HS-27A (cell line): ENCODE data around the gene PIN4.
A peak's percentile ranks its signal among the peaks of the same experiment; 100 is the strongest.
"Not testable (repeated sequence)": the region's sequence is repeated elsewhere in the genome, so short reads cannot be mapped to it uniquely, and the experiment has no call there.

Experiments used
- DNase-seq: peaks from one replicate; pipeline ENCODE4 v3.0.0-alpha.2; 2012; ENCODE audit warnings: low read depth, missing footprints

PIN4 gene

GRCh38 chrX:72181178-72182125 is at the start of gene PIN4:
TSS of gene PIN4 (plus strand) at chrX:72181757. CDS start at chrX:72181786, 29 bp downstream.
- DNase-seq = peak; percentile 88

DNA sequence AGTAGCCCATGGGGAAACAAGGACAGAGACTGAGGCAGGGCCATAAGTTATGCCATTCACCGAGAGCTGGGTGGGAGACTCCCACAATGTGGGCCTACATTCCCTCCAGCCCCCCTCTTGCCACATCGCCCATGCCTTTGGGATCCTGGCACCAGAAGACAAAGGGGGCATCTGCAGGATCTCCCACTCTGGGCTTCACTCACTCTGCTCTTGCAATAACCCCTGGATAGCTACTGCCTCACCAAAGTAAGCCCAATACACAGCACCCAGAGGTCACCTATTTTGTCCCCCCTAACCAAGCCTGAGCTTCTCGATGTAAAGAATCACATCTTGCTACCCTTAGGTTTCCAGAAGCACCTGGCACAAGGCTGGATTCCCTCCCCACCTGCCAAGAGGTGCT is 49.1 kb upstream of the PIN4 start:
- no peak for DNase-seq

DNA sequence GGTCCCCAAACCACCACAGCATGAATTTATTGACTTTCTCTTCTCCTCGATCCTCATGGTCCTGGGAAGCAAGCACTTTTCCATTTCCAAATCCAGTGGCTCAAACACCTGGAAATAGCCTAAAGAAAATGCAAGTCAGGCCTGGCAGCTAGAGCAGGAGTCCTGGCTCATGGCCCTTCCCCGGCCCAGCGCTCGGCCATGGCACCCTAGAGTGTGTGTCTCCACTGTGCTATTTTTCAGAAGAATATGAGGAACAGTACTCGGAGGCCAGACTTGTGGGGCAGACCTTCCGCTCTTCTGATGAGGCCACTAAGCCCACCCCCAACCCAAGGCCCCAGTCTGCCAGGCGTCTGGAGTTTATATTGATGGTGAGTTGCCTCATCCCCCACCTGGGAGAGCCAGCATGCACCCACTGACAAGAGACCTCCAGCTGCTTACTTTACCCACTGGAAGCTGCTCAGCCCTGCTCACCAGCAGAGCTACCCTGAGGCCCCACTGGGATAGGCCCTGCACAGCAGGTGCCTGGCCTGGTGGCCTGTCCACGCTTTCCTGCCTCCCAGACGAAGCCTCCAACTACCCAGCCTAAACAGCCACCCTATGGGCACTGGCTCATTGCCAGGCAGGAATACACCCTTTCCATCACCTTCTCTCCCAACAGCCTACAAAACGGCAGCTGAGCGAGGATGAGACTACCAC is 47.6 kb upstream of the PIN4 start:
- DNase-seq = no peak

DNA sequence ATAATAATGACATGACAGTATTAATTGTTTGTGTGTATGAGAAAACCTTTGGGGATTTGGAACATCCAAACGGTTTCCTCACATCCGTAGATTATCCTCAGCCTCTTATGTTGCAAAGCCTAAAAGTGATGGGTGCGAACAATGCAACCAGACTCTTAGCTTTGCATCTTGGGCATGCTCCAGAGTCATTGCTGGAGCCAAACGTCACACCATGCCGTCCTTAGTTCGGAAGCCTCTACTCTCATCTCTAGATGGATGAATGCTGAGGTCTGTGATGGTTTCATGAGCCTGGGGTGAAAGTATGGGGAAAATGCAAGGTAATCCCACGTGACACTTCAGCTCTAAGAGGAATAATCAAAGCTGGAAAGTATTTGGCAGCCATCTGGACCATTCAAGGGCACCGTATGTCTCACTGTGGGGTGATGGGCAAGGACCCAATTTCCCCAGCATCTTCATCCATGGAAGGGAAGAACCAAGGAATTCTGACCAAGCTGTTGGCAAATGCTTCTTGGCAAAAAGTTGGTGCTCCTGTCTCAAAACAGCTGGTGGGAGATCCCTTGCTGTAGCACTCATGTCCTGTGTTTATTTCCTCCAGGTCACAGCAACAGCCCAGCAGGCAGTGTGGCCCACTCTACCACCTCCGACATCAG is 43.6 kb upstream of the PIN4 start:
- no peak for DNase-seq

- DNase-seq = no peak
Observed at GRCh38 chrX:72139538-72139937, 42.0 kb upstream of the PIN4 start.

- no peak for DNase-seq
Observed at GRCh38 chrX:72141372-72142004, 40.1 kb upstream of the PIN4 start.

DNA sequence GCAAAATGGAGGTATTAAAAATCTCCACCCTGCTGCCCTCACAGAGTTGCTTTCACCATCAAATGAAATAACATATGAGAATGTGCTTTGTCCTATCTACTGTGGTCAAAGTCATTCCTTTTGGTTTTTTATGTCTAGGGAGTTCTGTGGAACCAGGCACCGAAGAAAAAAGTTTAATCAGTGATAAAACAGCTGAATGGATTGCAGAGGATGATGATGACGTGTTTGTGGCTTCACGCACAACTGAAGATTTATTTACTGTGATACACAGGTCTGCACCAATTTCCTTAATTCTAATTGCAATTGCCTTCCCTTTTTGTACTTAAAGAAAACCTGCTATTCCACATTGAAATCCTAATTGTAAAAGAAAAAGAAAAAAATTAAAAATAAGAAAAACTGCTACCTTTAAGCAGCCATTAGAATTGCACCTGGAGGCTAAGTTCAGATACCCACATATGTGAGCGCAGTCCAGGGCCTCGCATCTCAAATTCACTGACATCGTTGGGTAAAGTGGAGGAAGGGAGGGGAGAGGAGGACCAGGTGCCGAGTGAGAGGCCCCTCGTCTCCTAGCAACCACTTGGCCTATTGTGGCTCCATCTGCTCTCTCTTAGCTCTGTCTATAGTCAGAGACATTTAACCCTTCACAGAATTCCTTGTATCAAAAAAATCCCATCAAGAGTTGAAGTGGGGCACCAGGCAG is 39.3 kb upstream of the PIN4 start:
- no peak for DNase-seq

DNA sequence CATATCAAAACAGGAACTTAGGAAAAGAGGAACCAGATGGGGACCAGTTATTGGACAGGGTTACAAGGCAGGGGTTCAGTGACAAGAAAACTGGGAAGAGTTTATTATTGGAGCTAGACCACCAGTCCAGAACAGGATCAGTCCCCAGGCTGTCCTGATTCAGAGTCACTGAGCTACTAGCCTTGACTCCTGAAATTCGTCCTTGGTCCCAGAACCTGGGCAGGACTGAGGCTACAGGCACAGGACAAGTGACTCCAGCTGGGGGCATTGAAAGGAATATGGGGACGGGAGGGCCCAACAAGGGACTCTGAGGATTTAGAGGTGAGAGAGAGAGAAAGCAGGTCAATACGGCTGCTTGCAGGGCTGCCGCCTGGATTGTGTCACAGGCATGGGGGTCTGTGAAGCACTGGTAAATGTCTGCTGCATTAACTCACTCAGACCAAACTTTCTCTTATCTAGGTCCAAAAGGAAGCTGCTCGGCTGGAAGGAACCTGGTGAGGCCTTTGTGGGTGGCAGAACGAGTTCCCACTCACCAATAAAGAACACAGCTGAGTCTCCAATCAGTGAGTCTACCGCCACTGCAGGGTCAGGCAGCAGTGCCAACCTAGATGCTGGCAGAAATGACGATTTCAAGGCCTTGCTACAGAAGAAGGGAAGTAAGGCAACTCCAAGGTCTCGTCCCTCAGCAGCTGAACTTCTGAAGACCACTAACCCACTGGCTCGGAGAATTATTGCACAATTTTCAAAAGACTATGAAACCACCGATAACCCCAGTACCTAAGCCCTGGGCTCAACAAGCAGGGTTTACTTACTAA is 38.6 kb upstream of the PIN4 start:
- no peak for DNase-seq

DNA sequence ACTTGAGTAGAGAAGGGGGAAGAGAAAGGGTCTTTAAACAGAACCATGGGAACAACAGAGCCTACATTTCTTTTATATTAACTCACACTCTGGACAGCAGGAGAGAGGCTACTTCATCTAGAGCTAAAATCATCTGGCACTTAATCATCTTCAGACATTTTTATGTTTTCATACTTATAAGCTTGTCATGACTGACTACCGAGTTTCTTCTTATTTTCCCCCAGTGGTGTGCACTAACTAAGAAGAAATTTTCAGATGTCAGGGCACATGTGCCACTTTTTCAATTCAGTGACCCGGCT is 38.0 kb upstream of the PIN4 start:
- DNase-seq = no peak

DNA sequence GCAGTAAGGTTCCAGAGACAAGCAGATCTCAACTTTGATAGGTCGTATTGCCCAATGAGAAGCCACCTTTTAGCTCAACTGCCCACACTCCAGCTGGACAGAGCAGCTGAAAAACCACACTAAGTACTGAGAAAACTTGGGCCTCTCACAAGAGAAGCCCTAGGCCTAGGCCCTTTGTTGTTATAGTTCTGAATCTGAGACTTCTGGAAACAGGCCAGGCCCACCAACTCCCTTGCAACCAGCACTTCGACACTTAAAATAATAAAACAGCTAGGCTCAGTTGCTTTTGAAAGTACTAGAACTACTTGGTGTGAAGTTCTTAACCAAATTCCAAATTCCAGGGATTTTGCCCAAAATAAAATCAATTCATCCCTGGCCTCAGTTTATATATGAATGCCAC is 36.4 kb upstream of the PIN4 start:
- DNase-seq = no peak

DNA sequence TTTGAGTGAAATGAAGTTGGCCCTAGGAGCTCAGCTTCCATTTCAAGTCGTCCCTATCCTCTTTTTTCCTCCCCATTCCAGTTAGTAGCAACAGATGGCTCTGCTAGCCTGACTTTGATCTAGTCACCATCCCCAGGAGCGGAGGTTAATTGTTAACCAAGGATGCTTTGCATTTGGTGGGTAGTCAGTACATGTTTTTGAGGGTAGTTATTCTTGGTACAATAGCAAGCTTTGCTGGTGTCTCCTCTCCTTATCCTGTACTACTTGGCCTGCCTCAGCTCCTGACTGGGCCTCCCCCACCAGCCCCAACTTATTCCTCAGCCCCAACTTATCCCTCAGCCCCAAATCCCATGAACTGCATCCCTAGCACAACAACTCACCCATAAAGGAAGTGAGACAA is 35.0 kb upstream of the PIN4 start:
- no peak for DNase-seq

- no peak for DNase-seq
Observed at GRCh38 chrX:72158773-72159172, 22.8 kb upstream of the PIN4 start.

DNA sequence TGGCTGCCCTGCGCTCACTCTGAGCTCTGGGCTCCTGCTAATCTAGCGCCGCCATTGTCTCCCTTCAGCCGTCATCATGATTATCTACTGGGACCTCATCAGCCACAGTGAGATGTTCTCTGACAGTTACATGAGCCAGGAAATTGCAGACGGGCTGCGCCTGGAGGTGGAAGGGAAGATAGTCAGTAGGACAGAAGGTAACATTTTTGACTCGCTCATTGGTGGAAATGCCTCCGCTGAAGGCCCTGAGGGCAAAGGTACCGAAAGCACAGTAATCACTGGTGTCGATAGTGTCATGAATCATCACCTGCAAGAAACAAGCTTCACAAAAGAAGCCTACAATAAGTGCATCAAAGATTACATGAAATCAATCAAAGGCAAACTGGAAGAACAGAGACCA is 21.8 kb upstream of the PIN4 start:
- DNase-seq = no peak

DNA sequence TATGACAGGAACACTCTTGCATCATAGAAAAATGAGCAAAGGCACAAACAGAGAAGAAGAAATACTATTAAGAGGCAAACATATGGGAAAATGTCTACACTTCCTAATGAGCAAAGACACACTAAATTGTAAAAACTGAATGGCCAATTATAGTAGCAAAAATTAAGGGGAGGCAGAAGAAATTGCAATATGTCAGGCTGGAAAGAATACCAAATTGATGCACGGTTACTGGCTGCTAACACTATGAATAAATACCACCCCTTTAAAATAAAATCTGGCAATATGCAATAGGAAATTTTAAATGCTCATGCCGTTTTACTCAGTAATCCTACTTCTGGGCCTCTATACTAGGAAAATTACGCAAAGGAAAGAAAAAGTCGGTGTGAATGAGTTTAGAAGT is 16.0 kb upstream of the PIN4 start:
- no peak for DNase-seq

DNA sequence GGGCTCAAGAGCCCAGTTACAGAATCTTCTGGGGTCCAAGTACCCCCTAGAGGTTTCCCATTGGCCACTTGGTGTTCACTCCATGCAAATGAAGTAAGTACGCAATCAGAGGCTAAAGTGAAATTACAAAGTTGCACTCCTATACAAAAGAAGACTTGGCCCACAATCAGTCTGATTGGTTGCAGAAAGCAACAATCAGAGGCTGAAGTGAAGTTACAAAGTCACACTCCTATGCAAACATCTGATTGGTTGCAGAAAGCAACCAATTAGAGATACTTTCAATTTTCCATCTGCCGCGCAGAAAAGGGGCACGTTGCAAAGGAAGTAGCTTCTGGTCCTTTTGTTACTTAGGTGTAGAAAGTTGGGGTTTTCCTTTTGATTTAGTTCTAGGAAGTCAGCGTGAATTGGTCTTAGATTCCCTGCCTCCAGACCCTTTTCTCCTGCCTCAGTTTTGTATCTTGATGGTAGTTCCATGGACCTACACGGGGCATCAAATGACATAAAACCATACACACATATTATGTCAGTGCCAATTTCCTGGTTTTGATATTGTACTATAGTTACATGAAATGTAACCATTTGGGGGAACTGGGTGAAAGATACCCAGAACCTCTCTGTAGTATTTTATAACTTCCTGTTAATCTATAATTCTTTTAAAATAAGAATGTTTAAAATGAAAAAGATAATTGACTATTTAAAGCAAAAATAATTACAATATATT is 12.4 kb upstream of the PIN4 start:
- DNase-seq = no peak

- DNase-seq = not testable (repeated sequence)
Observed at GRCh38 chrX:72176289-72176688, 5.3 kb upstream of the PIN4 start.

DNA sequence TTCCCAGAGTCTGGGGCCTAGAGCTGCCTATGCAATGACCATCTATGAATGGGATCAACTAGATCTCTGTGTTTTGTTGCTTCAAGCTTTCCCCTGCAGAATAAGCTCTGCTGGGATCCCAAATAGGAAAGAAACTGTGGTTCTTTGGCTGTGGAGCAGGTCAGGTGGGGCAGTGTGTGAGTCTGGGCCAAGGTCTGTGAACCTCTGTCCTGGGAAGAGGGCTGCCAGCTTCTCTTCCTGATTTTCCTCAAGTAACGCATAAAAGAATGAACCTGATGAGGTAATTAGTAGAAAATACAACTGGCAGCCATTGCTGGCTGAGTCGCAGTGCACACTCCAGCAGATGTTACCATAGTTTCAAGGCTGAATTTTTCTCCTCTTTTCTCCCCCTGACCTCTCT is 4.6 kb upstream of the PIN4 start:
- no peak for DNase-seq

DNA sequence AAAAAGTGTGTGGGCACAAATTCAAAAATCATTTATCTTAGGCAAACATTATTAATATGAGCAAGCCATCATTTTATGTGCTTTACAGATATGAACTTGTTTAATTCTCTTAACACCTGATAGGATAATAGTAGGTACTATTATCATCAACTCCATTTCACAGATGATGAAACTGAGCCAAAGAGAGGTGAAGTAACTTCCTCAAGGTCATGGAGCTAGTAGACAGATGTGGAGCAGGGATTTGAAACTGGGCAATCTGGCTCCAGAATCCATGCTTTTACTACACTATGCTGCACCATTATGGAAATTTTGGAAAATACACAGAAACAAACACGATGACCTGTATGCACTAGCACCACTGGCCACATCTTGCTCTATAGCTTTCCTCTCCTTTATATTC is 1.0 kb upstream of the PIN4 start:
- DNase-seq = no peak

DNA sequence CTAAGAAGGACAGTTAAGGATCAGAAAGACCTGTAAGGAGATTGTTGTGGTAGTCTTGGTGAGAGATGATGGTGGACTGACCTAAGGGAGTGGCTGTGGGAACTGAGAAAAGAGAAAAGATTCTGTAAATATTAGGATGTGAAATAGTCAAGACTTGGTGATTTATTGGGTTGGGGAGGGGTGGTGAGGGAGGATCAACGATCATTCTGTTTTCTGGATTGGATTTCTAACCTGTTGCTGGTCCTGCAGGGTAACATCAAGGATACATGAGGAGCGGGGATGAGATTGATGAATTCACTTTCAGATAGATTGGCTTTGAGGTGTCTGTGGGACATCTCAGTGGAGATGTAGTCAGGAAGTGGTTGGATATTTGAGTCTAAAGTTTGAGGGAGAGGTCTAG is 1.4 kb downstream of the PIN4 start:
- DNase-seq = no peak

DNA sequence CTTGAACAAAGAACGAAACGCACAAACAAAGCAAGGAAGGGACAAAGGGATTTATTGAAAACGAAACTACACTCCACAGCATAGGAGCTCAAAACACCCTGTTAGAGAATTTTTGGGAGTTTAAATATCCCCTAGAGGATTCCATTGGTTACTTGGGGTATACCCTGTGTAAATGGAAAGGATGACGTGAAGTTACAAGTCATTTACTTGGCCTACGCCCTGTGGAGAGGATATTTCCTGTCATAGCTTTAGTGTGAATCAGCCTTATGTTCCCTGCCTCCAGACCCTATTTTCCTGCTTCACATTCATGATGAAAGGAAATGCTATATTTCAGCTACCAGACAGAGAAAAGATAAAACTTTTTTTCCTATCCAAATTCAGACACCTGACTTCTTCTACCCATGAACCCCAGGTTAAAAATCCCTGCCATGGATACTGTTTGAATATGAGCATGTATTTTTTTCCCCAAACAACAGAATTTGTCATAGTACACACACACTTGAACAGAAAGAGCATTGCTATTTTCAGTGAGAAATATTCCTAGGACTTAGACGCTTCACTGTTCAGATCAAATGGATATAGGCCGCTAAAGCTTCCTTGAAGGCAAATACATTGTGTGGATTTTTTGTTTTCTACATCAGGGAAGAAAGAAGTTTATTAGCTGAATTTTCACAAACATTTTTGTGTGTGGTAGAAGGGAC is 20.4 kb downstream of the PIN4 start:
- no peak for DNase-seq
